HepG2 (cell line): ENCODE results near the gene NIFK. TPM values are rescaled to one million over a fixed set of nuclear protein-coding genes. Genes with fewer than 3 reads are reported as not detected.

Source experiments
- FOXK2 ChIP-seq: fragments of 450-650 bp; IDR thresholded peaks from 2 replicates; pipeline ENCODE4 v1.6.1; 2016
- GATAD2A ChIP-seq: IDR thresholded peaks from 2 replicates; pipeline ENCODE4 v1.6.1; 2016
- HMGA1 ChIP-seq: sonication (generic); formaldehyde crosslinking; conservative IDR thresholded peaks from 2 replicates; pipeline ENCODE4 v1.4.0; 2020; ENCODE audit warnings: missing genetic modification reagents
- KLF9 ChIP-seq: IDR thresholded peaks from 2 replicates; pipeline ENCODE4 v1.6.1; 2016; ENCODE audit warnings: low read depth
- MEF2D ChIP-seq: sonication (generic); formaldehyde crosslinking; IDR thresholded peaks from 2 replicates; pipeline ENCODE4 v1.5.1; 2020; ENCODE audit warnings: mild to moderate bottlenecking, missing genetic modification reagents
- NFYB ChIP-seq: sonication (generic); formaldehyde crosslinking; IDR thresholded peaks from 2 replicates; pipeline ENCODE4 v1.4.0; 2020; ENCODE audit warnings: missing genetic modification reagents
- RBM39 ChIP-seq: fragments of 200-400 bp; formaldehyde crosslinking; IDR thresholded peaks from one replicate; pipeline ENCODE4 v1.6.1; 2018; ENCODE audit warnings: antibody characterized with exemption, mild to moderate bottlenecking, low read depth, low read length; ENCODE audit not compliant: poor library complexity, severe bottlenecking
- SALL2 ChIP-seq: sonication (generic); formaldehyde crosslinking; IDR thresholded peaks from 2 replicates; pipeline ENCODE4 v1.8.1; 2023; ENCODE audit warnings: mild to moderate bottlenecking, missing genetic modification reagents, inconsistent platforms
- SMARCE1 ChIP-seq: fragments of 450-650 bp; IDR thresholded peaks from 2 replicates; pipeline ENCODE4 v1.6.1; 2017; ENCODE audit warnings: borderline replicate concordance
- ZNF12 ChIP-seq: sonication (generic); formaldehyde crosslinking; IDR thresholded peaks from 2 replicates; pipeline ENCODE4 v1.5.0; 2020; ENCODE audit warnings: missing genetic modification reagents
- ZNF143 ChIP-seq: sonication (generic); formaldehyde crosslinking; IDR thresholded peaks from 2 replicates; pipeline ENCODE4 v1.4.0; 2020; ENCODE audit warnings: missing genetic modification reagents
- ZNF205 ChIP-seq: IDR thresholded peaks from 2 replicates; pipeline ENCODE4 v1.6.1; 2018; ENCODE audit warnings: missing biosample characterization, missing genetic modification reagents
- ZNF230 ChIP-seq: sonication (generic); formaldehyde crosslinking; IDR thresholded peaks from 2 replicates; pipeline ENCODE4 v1.4.0; 2020; ENCODE audit warnings: mild to moderate bottlenecking, missing genetic modification reagents
- ZNF24 ChIP-seq: fragments of 450-650 bp; IDR thresholded peaks from 2 replicates; pipeline ENCODE4 v1.6.1; 2017; ENCODE audit warnings: antibody characterized with exemption, mild to moderate bottlenecking
- ZNF567 ChIP-seq: sonication (generic); formaldehyde crosslinking; IDR thresholded peaks from 2 replicates; pipeline ENCODE4 v1.8.1; 2023; ENCODE audit warnings: mild to moderate bottlenecking, missing genetic modification reagents, borderline replicate concordance
- ZNF773 ChIP-seq: sonication (generic); formaldehyde crosslinking; IDR thresholded peaks from 2 replicates; pipeline ENCODE4 v1.4.0; 2020; ENCODE audit warnings: missing genetic modification reagents, borderline replicate concordance
- polyA plus RNA-seq, 8 experiments: library from polyadenylated mRNA; depleted of rRNA in 3 of 8; stranded (reverse) in 7 of 8; unstranded in 1 of 8; fragments of >200 nt; fragmentation: Illumina TruSeq in 4 of 8; extraction: Trizol in 4 of 8; gene quantifications; 2 replicates each; pipeline versions ENCODE4 v1.2.1 to v1.2.3, GENCODE V29; 2011 to 2016; ENCODE audit warnings: low read depth in 4 of 8, missing spikeins in 1 of 8, mixed read lengths in 1 of 8; ENCODE audit not compliant: insufficient read depth in 1 of 8
- total RNA-seq, 5 experiments: library from RNA; depleted of rRNA; stranded (reverse); fragments of >200 nt; fragmentation: Illumina TruSeq; extraction: Trizol; gene quantifications; 2 replicates each; pipeline ENCODE4 v1.2.3, GENCODE V29; 2016; ENCODE audit warnings: low read depth in 1 of 5
- TF ChIP-seq, protein P1 (sequence below): sonication (generic); formaldehyde crosslinking; IDR thresholded peaks from 2 replicates; pipeline ENCODE4 v1.5.1; 2020; ENCODE audit warnings: mild to moderate bottlenecking, missing genetic modification reagents, moderate library complexity
- TF ChIP-seq, protein P2 (sequence below): sonication (generic); formaldehyde crosslinking; IDR thresholded peaks from 2 replicates; pipeline ENCODE4 v1.5.0; 2020; ENCODE audit warnings: missing genetic modification reagents
- TF ChIP-seq, protein P3 (sequence below): sonication (generic); formaldehyde crosslinking; IDR thresholded peaks from 2 replicates; pipeline ENCODE4 v1.5.1; 2020; ENCODE audit warnings: missing genetic modification reagents, mild to moderate bottlenecking, borderline replicate concordance
- TF ChIP-seq, protein P4 (sequence below): sonication (generic); formaldehyde crosslinking; IDR thresholded peaks from 2 replicates; pipeline ENCODE4 v1.5.1; 2020; ENCODE audit warnings: mild to moderate bottlenecking, missing genetic modification reagents, moderate library complexity
- TF ChIP-seq, protein P5 (sequence below): sonication (generic); formaldehyde crosslinking; IDR thresholded peaks from 2 replicates; pipeline ENCODE4 v1.4.0; 2020; ENCODE audit warnings: missing genetic modification reagents, borderline replicate concordance

Gene NIFK
- total and polyA plus RNA-seq, 2 of the 13 experiments (the other 11 are each of a cell fraction or from before 2014, with no cell fraction given): 19.6 to 105 TPM

DNA sequence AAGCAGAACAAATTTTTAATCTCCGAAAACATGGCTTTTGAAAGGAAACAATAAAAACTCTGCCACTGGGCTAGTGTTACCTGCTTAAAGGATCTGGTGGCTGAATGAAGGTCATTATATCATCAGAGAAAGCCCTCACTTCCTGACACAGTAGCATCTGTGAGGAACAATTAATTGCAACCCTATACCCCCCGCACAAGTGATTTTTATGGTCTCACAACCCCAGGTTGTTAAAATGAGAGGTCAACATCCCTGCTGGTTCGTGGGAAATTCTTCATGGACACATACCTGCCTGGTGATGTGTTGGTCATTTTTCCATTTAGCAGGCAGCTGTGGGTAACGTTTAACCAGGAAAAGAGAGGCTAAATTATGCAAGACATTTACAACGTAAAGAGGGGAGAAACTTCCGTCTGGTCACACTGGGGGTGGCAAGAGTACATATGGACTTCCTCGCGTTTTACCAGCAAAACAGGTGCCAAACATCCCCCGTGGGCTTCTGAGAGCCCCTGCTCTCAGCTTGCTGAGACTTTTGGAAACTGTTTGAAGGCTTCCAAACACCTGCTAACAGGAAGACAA lies 29.2 kb downstream of the NIFK start (continued):
- peak; percentile 50 for TF ChIP-seq GATAD2A
- no peak for TF ChIP-seq ZNF773
- TF ChIP-seq KLF9 (CRISPR knock-in tag): no peak
- no peak for TF ChIP-seq ZNF12 (CRISPR knock-in tag)
- TF ChIP-seq, protein P1, sequence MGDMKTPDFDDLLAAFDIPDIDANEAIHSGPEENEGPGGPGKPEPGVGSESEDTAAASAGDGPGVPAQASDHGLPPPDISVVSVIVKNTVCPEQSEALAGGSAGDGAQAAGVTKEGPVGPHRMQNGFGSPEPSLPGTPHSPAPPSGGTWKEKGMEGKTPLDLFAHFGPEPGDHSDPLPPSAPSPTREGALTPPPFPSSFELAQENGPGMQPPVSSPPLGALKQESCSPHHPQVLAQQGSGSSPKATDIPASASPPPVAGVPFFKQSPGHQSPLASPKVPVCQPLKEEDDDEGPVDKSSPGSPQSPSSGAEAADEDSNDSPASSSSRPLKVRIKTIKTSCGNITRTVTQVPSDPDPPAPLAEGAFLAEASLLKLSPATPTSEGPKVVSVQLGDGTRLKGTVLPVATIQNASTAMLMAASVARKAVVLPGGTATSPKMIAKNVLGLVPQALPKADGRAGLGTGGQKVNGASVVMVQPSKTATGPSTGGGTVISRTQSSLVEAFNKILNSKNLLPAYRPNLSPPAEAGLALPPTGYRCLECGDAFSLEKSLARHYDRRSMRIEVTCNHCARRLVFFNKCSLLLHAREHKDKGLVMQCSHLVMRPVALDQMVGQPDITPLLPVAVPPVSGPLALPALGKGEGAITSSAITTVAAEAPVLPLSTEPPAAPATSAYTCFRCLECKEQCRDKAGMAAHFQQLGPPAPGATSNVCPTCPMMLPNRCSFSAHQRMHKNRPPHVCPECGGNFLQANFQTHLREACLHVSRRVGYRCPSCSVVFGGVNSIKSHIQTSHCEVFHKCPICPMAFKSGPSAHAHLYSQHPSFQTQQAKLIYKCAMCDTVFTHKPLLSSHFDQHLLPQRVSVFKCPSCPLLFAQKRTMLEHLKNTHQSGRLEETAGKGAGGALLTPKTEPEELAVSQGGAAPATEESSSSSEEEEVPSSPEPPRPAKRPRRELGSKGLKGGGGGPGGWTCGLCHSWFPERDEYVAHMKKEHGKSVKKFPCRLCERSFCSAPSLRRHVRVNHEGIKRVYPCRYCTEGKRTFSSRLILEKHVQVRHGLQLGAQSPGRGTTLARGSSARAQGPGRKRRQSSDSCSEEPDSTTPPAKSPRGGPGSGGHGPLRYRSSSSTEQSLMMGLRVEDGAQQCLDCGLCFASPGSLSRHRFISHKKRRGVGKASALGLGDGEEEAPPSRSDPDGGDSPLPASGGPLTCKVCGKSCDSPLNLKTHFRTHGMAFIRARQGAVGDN (CRISPR knock-in tag): no peak
- no peak for TF ChIP-seq FOXK2
- no peak for TF ChIP-seq RBM39
- no peak for TF ChIP-seq ZNF567 (CRISPR knock-in tag)
- TF ChIP-seq, protein P2, sequence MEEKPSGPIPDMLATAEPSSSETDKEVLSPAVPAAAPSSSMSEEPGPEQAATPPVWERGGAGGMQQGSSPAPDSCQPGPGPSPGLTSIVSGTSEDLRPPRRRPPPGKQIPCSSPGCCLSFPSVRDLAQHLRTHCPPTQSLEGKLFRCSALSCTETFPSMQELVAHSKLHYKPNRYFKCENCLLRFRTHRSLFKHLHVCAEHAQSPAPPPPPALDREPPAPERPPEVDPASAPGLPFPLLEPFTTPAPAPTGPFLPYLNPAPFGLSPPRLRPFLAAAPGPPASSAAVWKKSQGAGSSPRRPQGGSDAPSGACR (CRISPR knock-in tag): no peak
- TF ChIP-seq NFYB (CRISPR knock-in tag): no peak
- TF ChIP-seq, protein P3, sequence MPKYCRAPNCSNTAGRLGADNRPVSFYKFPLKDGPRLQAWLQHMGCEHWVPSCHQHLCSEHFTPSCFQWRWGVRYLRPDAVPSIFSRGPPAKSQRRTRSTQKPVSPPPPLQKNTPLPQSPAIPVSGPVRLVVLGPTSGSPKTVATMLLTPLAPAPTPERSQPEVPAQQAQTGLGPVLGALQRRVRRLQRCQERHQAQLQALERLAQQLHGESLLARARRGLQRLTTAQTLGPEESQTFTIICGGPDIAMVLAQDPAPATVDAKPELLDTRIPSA (CRISPR knock-in tag): no peak
- no peak for TF ChIP-seq HMGA1 (CRISPR knock-in tag)
- TF ChIP-seq, protein P4, sequence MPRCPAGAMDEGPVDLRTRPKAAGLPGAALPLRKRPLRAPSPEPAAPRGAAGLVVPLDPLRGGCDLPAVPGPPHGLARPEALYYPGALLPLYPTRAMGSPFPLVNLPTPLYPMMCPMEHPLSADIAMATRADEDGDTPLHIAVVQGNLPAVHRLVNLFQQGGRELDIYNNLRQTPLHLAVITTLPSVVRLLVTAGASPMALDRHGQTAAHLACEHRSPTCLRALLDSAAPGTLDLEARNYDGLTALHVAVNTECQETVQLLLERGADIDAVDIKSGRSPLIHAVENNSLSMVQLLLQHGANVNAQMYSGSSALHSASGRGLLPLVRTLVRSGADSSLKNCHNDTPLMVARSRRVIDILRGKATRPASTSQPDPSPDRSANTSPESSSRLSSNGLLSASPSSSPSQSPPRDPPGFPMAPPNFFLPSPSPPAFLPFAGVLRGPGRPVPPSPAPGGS (CRISPR knock-in tag): no peak
- TF ChIP-seq MEF2D (CRISPR knock-in tag): peak; percentile 10; the same call in 1 of the 2 replicates
- TF ChIP-seq, protein P5, sequence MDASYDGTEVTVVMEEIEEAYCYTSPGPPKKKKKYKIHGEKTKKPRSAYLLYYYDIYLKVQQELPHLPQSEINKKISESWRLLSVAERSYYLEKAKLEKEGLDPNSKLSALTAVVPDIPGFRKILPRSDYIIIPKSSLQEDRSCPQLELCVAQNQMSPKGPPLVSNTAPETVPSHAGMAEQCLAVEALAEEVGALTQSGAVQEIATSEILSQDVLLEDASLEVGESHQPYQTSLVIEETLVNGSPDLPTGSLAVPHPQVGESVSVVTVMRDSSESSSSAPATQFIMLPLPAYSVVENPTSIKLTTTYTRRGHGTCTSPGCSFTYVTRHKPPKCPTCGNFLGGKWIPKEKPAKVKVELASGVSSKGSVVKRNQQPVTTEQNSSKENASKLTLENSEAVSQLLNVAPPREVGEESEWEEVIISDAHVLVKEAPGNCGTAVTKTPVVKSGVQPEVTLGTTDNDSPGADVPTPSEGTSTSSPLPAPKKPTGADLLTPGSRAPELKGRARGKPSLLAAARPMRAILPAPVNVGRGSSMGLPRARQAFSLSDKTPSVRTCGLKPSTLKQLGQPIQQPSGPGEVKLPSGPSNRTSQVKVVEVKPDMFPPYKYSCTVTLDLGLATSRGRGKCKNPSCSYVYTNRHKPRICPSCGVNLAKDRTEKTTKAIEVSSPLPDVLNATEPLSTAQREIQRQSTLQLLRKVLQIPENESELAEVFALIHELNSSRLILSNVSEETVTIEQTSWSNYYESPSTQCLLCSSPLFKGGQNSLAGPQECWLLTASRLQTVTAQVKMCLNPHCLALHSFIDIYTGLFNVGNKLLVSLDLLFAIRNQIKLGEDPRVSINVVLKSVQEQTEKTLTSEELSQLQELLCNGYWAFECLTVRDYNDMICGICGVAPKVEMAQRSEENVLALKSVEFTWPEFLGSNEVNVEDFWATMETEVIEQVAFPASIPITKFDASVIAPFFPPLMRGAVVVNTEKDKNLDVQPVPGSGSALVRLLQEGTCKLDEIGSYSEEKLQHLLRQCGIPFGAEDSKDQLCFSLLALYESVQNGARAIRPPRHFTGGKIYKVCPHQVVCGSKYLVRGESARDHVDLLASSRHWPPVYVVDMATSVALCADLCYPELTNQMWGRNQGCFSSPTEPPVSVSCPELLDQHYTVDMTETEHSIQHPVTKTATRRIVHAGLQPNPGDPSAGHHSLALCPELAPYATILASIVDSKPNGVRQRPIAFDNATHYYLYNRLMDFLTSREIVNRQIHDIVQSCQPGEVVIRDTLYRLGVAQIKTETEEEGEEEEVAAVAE: no peak
- no peak for TF ChIP-seq SALL2 (CRISPR knock-in tag)
- TF ChIP-seq ZNF143 (CRISPR knock-in tag): no peak
- TF ChIP-seq ZNF205 (CRISPR knock-in tag): no peak
- no peak for TF ChIP-seq ZNF230
- TF ChIP-seq SMARCE1: no peak
- no peak for TF ChIP-seq ZNF24
